Measurements from ENCODE around the gene CD63. TPM values are rescaled to one million over a fixed set of nuclear protein-coding genes. Genes with fewer than 3 reads are reported as not detected.

The CD63 gene
- total and polyA plus RNA-seq, 2 of the 13 experiments (the other 11 are each of a cell fraction or from before 2014, with no cell fraction given) = 234 to 277 TPM

- TF ChIP-seq ZNF580 (CRISPR knock-in tag; IDR thresholded peaks at IDR 0.05; ENCODE audit: borderline replicate concordance, low read depth) (peak; percentile 62; the same call in 1 of the 2 replicates), ZNF432 (CRISPR knock-in tag; IDR thresholded peaks at IDR 0.05; ENCODE audit: borderline replicate concordance) (no peak), CBFB (CRISPR knock-in tag; IDR thresholded peaks at IDR 0.05) (no peak), TSC22D2 (CRISPR knock-in tag; IDR thresholded peaks at IDR 0.05; ENCODE audit: borderline replicate concordance) (no peak), MAX (IDR thresholded peaks at IDR 0.05) (peak; percentile 52; the same call in 1 of the 2 replicates), KDM2A (CRISPR knock-in tag; IDR thresholded peaks at IDR 0.05; ENCODE audit: borderline replicate concordance, low read depth) (peak; percentile 51; the same call in 1 of the 2 replicates), ZNF773 (CRISPR knock-in tag; IDR thresholded peaks at IDR 0.05; ENCODE audit: borderline replicate concordance) (0 out of 2 replicates have a peak, but pooled peaks have one; percentile 30), RCOR2 (CRISPR knock-in tag; IDR thresholded peaks at IDR 0.05) (peak; percentile 49; the same call in 1 of the 2 replicates), ZNF614 (CRISPR knock-in tag; IDR thresholded peaks at IDR 0.05; ENCODE audit: borderline replicate concordance) (peak; percentile 64; the same call in 1 of the 2 replicates), ARID4A (CRISPR knock-in tag; IDR thresholded peaks at IDR 0.05; ENCODE audit: borderline replicate concordance) (peak; percentile 34; the same call in 1 of the 2 replicates), KAT8 (CRISPR knock-in tag; IDR thresholded peaks at IDR 0.05) (peak; percentile 43; the same call in 1 of the 2 replicates), HNF4A (CRISPR knock-in tag; IDR thresholded peaks at IDR 0.05) (peak; percentile 40; the same call in 1 of the 2 replicates), PRMT3 (CRISPR knock-in tag; IDR thresholded peaks at IDR 0.05; ENCODE audit: borderline replicate concordance, low read depth) (no peak), ZNF883 (CRISPR knock-in tag; IDR thresholded peaks at IDR 0.05; ENCODE audit: not compliant biosample characterization) (no peak), ZNF572 (CRISPR knock-in tag; IDR thresholded peaks at IDR 0.05) (0 out of 2 replicates have a peak, but pooled peaks have one; percentile 69), HDAC1 (CRISPR knock-in tag; IDR thresholded peaks at IDR 0.05) (no peak), ONECUT2 (CRISPR knock-in tag; IDR thresholded peaks at IDR 0.05) (no peak), ZNF644 (CRISPR knock-in tag; IDR thresholded peaks at IDR 0.05; ENCODE audit: low read depth) (0 out of 2 replicates have a peak, but pooled peaks have one; percentile 30), ZNF275 (CRISPR knock-in tag; IDR thresholded peaks at IDR 0.05; ENCODE audit: borderline replicate concordance) (no peak), YEATS2 (CRISPR knock-in tag; IDR thresholded peaks at IDR 0.05; ENCODE audit: borderline replicate concordance) (peak; percentile 20; the same call in 1 of the 2 replicates), KAT7 (CRISPR knock-in tag; IDR thresholded peaks at IDR 0.05; ENCODE audit: borderline replicate concordance) (no peak), HINFP (CRISPR knock-in tag; IDR thresholded peaks at IDR 0.05; ENCODE audit: low read depth) (peak; percentile 45; the same call in 1 of the 2 replicates)
Observed at GRCh38 chr12:55736780-55737580, 8.2 kb upstream of the CD63 start (continued).

All from HepG2 (cell line).